ENCODE measurements around the gene TDRD3. TPM values are rescaled to one million over a fixed set of nuclear protein-coding genes. Genes with fewer than 3 reads are reported as not detected.

The TDRD3 gene
- total and polyA plus RNA-seq, 11 donors: 13.3 to 56.4 (median 36.8) TPM

DNA sequence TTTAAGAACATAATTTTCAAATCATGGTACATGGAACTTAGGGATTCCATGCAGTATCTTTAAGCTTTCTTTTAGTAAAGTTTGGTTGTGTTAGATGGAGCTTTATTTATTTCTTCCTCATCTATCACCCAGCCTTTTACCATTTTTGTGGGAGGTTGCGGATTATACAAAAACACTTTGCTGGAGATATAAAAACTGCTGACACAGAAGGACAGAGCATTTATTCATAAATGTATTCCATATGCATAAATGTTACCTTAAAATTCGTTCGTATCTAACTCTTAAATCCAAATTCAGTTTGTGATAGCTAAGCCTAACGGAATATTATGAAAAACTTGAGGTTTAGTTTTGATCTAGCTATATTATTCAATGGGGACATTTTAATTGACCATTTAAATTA is 143.3 kb downstream of the TDRD3 start:
- peaks cover 0 to 24% (median 0%) of the 10 kb centered on the region in 9 donors for H3K36me3 ChIP-seq
- no peak overlapping the region for H3K4me3 ChIP-seq
- no peak for TF ChIP-seq CTCF (IDR thresholded peaks at IDR 0.05)
- no peak overlapping the region for H3K27ac ChIP-seq
- ATAC-seq: no peak
- intact Hi-C loops (cut with DNase I): no loop called here
- no peaks in the 10 kb centered on the region for H3K4me1 ChIP-seq
- no peak for DNase-seq
- WGBS, 4 donors: 95 to 97% (median 96%) methylated on average over 4 of the region's 4 CpGs
- no peaks in the 10 kb centered on the region for H3K27me3 ChIP-seq
- no peaks in the 10 kb centered on the region for H3K9me3 ChIP-seq

- Histone ChIP-seq H3K9me3 (no peaks in the 10 kb centered on the region), H3K4me3 (no peak overlapping the region), H3K27me3 (no peaks in the 10 kb centered on the region), H3K36me3 (peaks cover 0 to 5% (median 0%) of the 10 kb centered on the region in 9 donors), H3K27ac (no peak overlapping the region), H3K4me1 (no peaks in the 10 kb centered on the region)
- 93 to 94% (median 93%) methylated on average over 5 of the region's 5 CpGs for WGBS, 4 donors
- TF ChIP-seq POLR2A (IDR thresholded peaks at IDR 0.05) (no peak), CTCF (IDR thresholded peaks at IDR 0.05) (no peak)
- intact Hi-C loops (cut with DNase I): no loop called here
- no peak for ATAC-seq
- no peak for DNase-seq
Measured at GRCh38 chr13:60562096-60562780, 165.2 kb downstream of the TDRD3 start.

GRCh38 chr13:60571571-60571970 is 174.6 kb downstream of the TDRD3 start:
- H3K4me1 ChIP-seq: no peaks in the 10 kb centered on the region
- peaks cover 0 to 4% (median 0%) of the 10 kb centered on the region in 12 donors for H3K9me3 ChIP-seq
- ATAC-seq (no peak), DNase-seq (no peak)
- no peak for TF ChIP-seq CTCF (IDR thresholded peaks at IDR 0.05)
- TF ChIP-seq POLR2A (IDR thresholded peaks at IDR 0.05): no peak
- H3K27me3 ChIP-seq: no peaks in the 10 kb centered on the region
- H3K36me3 ChIP-seq: peaks cover 0 to 52% (median 13%) of the 10 kb centered on the region in 9 donors
- H3K4me3 ChIP-seq: no peak overlapping the region
- no peak overlapping the region for H3K27ac ChIP-seq
- intact Hi-C loops (cut with DNase I): no loop called here

DNA sequence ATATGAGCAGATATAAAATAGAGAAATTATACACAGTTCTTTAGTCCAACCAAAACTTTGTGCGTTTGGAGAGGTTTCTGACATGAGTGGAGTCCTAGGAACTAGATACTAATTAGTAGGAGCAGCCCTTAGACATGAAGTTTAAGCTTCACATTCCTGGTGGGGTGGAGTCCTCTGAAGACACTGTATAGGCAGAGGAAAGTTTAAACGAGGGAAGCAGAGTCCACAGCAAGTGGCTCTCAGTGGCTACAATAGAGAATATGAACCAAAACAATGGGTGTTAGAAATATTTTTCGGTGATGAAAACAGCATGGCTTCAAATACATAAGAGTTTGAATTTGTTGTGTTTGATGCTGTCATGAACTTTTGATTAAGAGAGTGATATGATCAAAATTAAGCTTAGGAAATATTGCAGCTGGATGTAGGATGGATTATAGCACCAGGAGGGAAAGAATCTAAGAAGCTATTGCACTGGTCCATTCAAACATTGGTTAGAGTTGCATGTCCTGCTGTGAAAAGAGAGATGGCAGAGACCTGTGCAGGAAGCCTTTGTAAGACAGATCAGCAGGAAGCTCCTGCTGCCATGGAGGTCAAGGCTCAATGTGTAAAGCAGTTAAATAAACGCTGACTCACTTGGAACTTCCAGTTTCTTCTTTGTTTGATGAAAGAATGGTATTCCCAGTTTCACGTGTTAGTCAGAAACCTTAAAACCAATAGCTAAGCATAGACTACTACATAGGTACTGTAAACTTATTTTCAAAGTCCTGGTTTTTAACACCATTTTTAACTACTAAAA is 175.2 kb downstream of the TDRD3 start:
- no peak overlapping the region for H3K4me3 ChIP-seq
- WGBS, 4 donors: 67 to 76% (median 72%) methylated on average over 5 of the region's 5 CpGs
- no peak overlapping the region for H3K27ac ChIP-seq
- ATAC-seq (peak in 1 of 4 donors; percentile 28), DNase-seq (no peak)
- no peaks in the 10 kb centered on the region for H3K4me1 ChIP-seq
- H3K27me3 ChIP-seq: no peaks in the 10 kb centered on the region
- peaks cover 0 to 48% (median 13%) of the 10 kb centered on the region in 9 donors for H3K36me3 ChIP-seq
- TF ChIP-seq POLR2A (IDR thresholded peaks at IDR 0.05) (no peak), CTCF (IDR thresholded peaks at IDR 0.05) (no peak)
- peaks cover 0 to 4% (median 0%) of the 10 kb centered on the region in 12 donors for H3K9me3 ChIP-seq
- intact Hi-C loops (cut with DNase I): no loop called here

Measured in heart left ventricle (tissue), 16 donors.